GM21786 (cell line): Measurements from ENCODE around the gene MAP1LC3A.

Experiments
- ATAC-seq: cut with Tn5 transposase; IDR thresholded peaks from one replicate; pipeline ENCODE4 v1.9.1; 2021; ENCODE audit not compliant: unreplicated experiment

Gene MAP1LC3A

GRCh38 chr20:34547844-34548613 is 10.5 kb upstream of the MAP1LC3A start:
- ATAC-seq, result no peak

GRCh38 chr20:34549291-34549928 is 9.1 kb upstream of the MAP1LC3A start:
- ATAC-seq, result no peak

GRCh38 chr20:34549929-34550305 is 8.6 kb upstream of the MAP1LC3A start:
- ATAC-seq, result no peak

- ATAC-seq, result no peak
Observed at GRCh38 chr20:34552569-34552968, 5.9 kb upstream of the MAP1LC3A start.

GRCh38 chr20:34553366-34553867 is 5.1 kb upstream of the MAP1LC3A start:
- no peak for ATAC-seq

- no peak for ATAC-seq
Observed at GRCh38 chr20:34557936-34558319, 590 bp upstream of the MAP1LC3A start.

GRCh38 chr20:34559311-34560140 is 1.0 kb downstream of the MAP1LC3A start:
- ATAC-seq, result no peak

- no peak for ATAC-seq
Observed at GRCh38 chr20:34560141-34560523, 1.6 kb downstream of the MAP1LC3A start.

- ATAC-seq, result no peak
Observed at GRCh38 chr20:34560614-34561013, 2.1 kb downstream of the MAP1LC3A start.

- no peak for ATAC-seq
Observed at GRCh38 chr20:34561661-34562060, 3.1 kb downstream of the MAP1LC3A start.

GRCh38 chr20:34562641-34563040 is 4.1 kb downstream of the MAP1LC3A start:
- no peak for ATAC-seq

- no peak for ATAC-seq
Observed at GRCh38 chr20:34564833-34565232, 6.3 kb downstream of the MAP1LC3A start.

- ATAC-seq, result no peak
Observed at GRCh38 chr20:34566978-34567891, 8.7 kb downstream of the MAP1LC3A start.

GRCh38 chr20:34567892-34568865 is 9.7 kb downstream of the MAP1LC3A start:
- no peak for ATAC-seq

- no peak for ATAC-seq
Observed at GRCh38 chr20:34569598-34569997, 11.1 kb downstream of the MAP1LC3A start.

- no peak for ATAC-seq
Observed at GRCh38 chr20:34570859-34571306, 12.4 kb downstream of the MAP1LC3A start.

- ATAC-seq, result no peak
Observed at GRCh38 chr20:34571753-34572152, 13.2 kb downstream of the MAP1LC3A start.

GRCh38 chr20:34573541-34574300 is 15.2 kb downstream of the MAP1LC3A start:
- ATAC-seq, result no peak

GRCh38 chr20:34574426-34574825 is 15.9 kb downstream of the MAP1LC3A start:
- no peak for ATAC-seq
